GM19351 (cell line): Measurements from ENCODE around the gene OXCT1.
A peak's percentile ranks its signal among the peaks of the same experiment; 100 is the strongest.
"Not testable (repeated sequence)": the region's sequence is repeated elsewhere in the genome, so short reads cannot be mapped to it uniquely, and the experiment has no call there.

Source experiments
- ATAC-seq: cut with Tn5 transposase; IDR thresholded peaks from one replicate; pipeline ENCODE4 v1.9.1; 2021; ENCODE audit warnings: mild to moderate bottlenecking, moderate library complexity; ENCODE audit not compliant: unreplicated experiment

The OXCT1 gene

GRCh38 chr5:41832430-41832829, 37.8 kb downstream of the OXCT1 start:
- ATAC-seq: no peak

DNA sequence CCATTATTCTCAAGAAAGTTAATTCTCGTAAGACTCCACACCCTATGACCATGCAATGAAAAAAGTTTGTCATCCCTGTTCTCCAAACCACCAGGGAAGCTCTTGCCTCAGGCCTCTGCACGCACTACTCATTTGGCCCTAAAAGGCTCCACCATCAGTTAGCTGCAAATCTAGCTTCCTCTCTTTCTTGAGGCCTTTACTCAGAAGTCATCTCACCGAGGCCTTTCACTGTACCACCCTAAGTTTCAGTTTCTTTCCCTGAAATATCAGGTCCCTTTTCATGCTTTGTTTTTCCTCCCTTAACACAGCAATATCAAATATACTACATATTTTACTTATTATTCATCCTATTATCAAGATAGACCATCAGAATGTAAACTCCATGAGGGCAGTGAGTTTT, 39.1 kb downstream of the OXCT1 start:
- peak; percentile 71 for ATAC-seq

DNA sequence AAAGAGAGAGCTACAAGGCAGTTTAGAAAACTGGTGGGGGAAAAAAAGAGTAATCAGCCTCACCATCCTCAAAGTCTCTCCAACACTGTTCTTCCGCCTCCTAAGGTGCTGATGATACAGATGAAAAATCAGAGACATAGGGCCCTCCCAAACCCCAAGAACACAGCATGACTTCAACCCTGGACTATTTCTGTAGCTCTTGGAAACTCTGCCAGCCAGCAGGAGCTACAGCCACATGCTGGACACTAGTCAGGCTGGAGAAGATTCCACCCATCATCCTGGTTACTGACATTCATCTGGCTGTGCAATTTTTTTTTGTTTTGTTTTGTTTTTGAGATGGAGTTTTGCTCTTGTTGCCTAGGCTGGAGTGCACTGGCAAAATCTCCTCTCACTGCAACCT, 42.4 kb downstream of the OXCT1 start:
- ATAC-seq: no peak

DNA sequence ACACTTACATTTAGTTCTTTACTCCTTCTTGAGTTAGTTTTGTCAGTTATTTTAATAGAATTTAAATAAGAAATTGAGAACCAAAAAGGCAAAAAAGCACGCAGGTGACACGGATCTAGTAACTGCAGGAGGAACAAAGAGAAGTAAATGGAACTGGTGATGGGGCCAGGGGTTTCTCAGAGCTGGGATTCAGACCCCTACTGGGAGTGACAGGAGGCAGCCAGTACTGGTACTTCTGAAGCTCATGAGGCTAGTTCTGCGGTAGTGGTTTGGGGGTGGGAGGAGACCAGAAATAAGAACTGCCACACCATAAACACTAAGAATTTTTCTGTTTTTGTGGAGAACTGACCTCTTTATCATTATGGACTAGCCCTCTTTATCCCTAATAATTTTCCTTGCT, 48.2 kb downstream of the OXCT1 start:
- ATAC-seq: no peak

- ATAC-seq: no peak
These were observed 49.2 kb downstream of the OXCT1 start for GRCh38 chr5:41821051-41821450.

GRCh38 chr5:41820150-41820549, 50.1 kb downstream of the OXCT1 start:
- ATAC-seq: no peak

GRCh38 chr5:41817625-41818301, 52.5 kb downstream of the OXCT1 start:
- ATAC-seq: no peak

GRCh38 chr5:41815663-41816229, 54.5 kb downstream of the OXCT1 start:
- no peak for ATAC-seq

DNA sequence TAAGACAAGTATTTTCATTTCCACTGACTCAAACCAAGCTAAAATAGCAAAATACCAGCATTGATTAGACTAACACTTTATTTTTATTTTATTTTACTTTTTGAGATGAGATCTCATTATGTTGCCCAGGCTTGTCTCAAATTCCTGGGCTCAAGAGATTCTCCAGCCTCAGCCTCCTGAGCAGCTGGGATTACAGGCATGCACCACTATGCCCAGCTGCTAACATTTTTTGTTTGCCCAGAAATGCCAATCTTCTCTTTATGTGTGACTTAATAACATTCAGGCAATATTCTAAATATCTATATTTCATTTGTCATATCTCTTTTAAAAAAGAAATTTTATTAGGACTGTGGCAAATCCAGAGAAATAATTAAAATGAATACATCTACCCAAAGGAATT, 55.0 kb downstream of the OXCT1 start:
- no peak for ATAC-seq

- ATAC-seq: not testable (repeated sequence)
These were observed 55.9 kb downstream of the OXCT1 start for GRCh38 chr5:41814306-41814705.

DNA sequence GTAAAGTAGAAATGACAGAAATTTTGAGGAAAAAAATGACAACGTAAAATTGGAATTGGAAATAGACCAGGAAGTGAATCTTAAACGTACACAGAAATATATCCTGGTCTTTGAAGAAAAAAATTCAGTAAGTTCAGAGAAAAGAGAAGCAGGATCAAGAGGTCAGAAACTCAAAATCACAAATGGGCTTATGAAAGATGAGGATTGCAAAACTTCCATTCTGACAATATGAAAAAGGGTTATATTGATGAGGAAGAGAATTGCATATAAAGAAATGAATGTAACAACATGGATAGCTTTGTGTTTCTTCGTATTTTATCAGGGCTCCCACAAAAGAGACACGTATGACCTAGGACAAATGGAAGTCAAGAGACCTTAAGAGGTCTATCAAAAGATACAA, 58.1 kb downstream of the OXCT1 start:
- no peak for ATAC-seq

GRCh38 chr5:41809128-41809527, 61.1 kb downstream of the OXCT1 start:
- ATAC-seq: peak; percentile 76

- ATAC-seq: no peak
These were observed 61.9 kb downstream of the OXCT1 start for GRCh38 chr5:41808294-41808693.

GRCh38 chr5:41797662-41798061, 72.6 kb downstream of the OXCT1 start:
- ATAC-seq: no peak

- no peak for ATAC-seq
These were observed 74.2 kb downstream of the OXCT1 start for GRCh38 chr5:41796061-41796460.

DNA sequence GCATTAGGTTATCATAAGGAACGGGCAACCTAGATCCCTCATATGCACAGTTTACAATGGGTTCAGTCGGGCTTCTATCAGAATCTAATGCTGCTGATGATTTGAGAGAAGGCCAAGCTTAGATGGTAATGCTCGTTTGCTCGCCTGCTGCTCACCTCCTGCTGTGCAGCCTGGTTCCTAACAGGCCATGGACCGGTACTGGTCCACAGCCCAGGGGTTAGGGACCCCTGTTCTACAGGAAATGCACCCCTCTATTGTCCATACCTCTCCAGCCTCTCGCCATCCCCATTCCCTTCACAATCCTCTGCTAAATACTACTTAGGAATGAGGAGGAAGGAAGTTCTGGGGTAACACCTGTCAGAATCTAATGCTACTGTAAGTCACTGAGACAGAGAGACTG, 75.1 kb downstream of the OXCT1 start:
- ATAC-seq: no peak

DNA sequence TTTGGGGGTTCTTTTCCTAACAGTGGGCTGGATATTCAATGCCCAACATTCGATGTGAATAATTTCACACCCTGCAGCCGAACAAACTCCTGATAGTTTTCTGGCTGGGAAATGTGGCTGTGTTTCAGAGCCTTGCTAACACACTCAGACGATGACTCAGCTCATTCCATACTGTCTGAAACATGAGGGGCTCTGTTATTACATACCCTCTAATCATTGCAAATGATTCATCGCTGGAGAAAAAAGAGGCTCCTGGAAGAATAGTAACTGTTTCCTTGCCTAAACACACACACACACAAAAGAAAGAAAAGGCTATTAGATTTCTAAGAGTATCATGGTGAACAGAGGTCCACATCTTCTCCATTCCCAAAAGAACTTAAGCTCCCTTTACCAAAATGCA, 75.8 kb downstream of the OXCT1 start:
- no peak for ATAC-seq

DNA sequence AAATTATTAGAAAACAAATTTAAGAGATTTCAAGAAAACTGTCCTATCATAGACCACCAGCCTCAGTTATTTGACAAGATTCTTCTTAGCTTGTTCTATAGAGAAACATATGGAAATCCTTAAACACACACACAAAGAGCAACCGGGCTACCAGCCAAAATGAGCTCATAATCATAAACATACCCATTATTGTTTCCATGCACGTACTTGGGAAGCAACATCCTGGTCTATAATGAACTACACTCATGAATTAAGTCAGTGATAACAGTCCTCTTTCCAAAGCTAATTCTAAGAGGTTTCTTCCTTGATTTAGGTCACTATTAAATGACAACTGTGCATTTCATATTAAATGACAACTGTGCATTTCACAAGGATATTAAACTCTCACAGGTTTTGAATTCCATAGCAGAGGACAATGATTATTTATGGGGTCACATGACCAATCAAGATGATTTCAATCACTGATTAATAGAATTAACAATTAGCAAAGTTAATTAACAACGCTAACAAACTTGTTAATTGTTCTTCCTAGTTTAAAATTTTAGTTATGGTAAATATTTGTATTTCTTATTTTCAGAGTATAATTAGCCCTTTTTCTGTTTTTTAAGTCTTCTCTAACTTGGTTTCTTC, 77.0 kb downstream of the OXCT1 start:
- ATAC-seq: no peak

DNA sequence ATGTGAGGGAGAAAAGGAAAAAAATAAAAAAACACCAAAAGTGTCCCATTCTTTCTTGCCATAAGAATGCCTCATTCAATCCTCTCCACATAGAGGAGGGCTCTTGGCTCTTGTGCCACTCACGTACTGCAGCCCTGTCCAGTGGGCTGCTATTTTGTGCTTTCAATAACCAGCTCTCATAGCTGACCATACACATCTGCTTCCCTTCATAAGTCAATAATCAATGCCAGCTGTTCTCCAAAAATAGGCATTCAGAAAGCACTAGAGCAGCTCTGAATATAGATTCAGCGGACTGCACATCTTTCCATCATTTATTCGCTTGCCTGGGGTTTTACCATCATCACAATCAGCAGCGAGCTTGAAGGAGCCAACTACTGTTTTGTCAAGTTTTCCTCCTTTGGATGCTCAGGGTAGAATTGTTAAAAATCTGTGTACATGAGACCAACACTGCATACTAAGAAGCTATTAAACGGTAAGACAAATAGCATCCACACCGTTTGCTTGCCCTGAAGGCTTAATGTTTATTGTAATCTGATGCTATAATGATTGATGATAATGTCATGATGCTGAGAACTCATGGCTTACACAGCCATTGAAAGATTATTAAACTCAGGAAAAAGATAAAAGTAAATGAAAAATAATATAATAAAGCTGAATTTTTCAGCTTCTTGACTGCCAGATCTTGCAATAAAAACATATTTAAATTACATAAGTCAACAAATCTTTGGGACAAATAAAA, 80.0 kb downstream of the OXCT1 start:
- ATAC-seq: no peak

- no peak for ATAC-seq
These were observed 80.8 kb downstream of the OXCT1 start for GRCh38 chr5:41789434-41789833.

GRCh38 chr5:41788941-41789368, 81.3 kb downstream of the OXCT1 start:
- ATAC-seq: no peak

- no peak for ATAC-seq
These were observed 83.0 kb downstream of the OXCT1 start for GRCh38 chr5:41787265-41787664.
